Measurements from ENCODE around the gene CEP112.

The CEP112 gene

GRCh38 chr17:66098040-66098439, 93.9 kb downstream of the CEP112 start:
- Histone ChIP-seq H3K27me3 (ENCODE audit: insufficient read depth, low read depth, severe bottlenecking) (no peaks in the 10 kb centered on the region), H3K36me3 (no peaks in the 10 kb centered on the region), H3K27ac (no peak overlapping the region), H3K4me3 (ENCODE audit: low read depth, low read length) (no peak overlapping the region), H3K9me3 (ENCODE audit: severe bottlenecking) (no peaks in the 10 kb centered on the region)
- TF ChIP-seq CTCF (IDR thresholded peaks at IDR 0.05; ENCODE audit: low read depth, low read length), result no peak
- no peak for DNase-seq

GRCh38 chr17:66094727-66095126, 97.2 kb downstream of the CEP112 start:
- Histone ChIP-seq H3K9me3 (ENCODE audit: severe bottlenecking) (no peaks in the 10 kb centered on the region), H3K27me3 (ENCODE audit: insufficient read depth, low read depth, severe bottlenecking) (no peaks in the 10 kb centered on the region), H3K4me3 (ENCODE audit: low read depth, low read length) (no peak overlapping the region), H3K27ac (no peak overlapping the region), H3K36me3 (no peaks in the 10 kb centered on the region)
- no peak for TF ChIP-seq CTCF (IDR thresholded peaks at IDR 0.05; ENCODE audit: low read depth, low read length)
- no peak for DNase-seq

GRCh38 chr17:66091445-66092080, 100.4 kb downstream of the CEP112 start:
- no peak for TF ChIP-seq CTCF (IDR thresholded peaks at IDR 0.05; ENCODE audit: low read depth, low read length)
- Histone ChIP-seq H3K27me3 (ENCODE audit: insufficient read depth, low read depth, severe bottlenecking) (no peaks in the 10 kb centered on the region), H3K27ac (no peak overlapping the region), H3K9me3 (ENCODE audit: severe bottlenecking) (no peaks in the 10 kb centered on the region), H3K36me3 (no peaks in the 10 kb centered on the region), H3K4me3 (ENCODE audit: low read depth, low read length) (no peak overlapping the region)
- DNase-seq, result no peak

- TF ChIP-seq CTCF (IDR thresholded peaks at IDR 0.05; ENCODE audit: low read depth, low read length), result no peak
- Histone ChIP-seq H3K27me3 (ENCODE audit: insufficient read depth, low read depth, severe bottlenecking) (no peaks in the 10 kb centered on the region), H3K27ac (no peak overlapping the region), H3K9me3 (ENCODE audit: severe bottlenecking) (no peaks in the 10 kb centered on the region), H3K36me3 (no peaks in the 10 kb centered on the region), H3K4me3 (ENCODE audit: low read depth, low read length) (no peak overlapping the region)
- DNase-seq, result no peak
Observed at GRCh38 chr17:66089764-66090163, 102.2 kb downstream of the CEP112 start.

GRCh38 chr17:66088173-66088572, 103.8 kb downstream of the CEP112 start:
- Histone ChIP-seq H3K9me3 (ENCODE audit: severe bottlenecking) (no peaks in the 10 kb centered on the region), H3K27me3 (ENCODE audit: insufficient read depth, low read depth, severe bottlenecking) (no peaks in the 10 kb centered on the region), H3K27ac (no peak overlapping the region), H3K36me3 (no peaks in the 10 kb centered on the region), H3K4me3 (ENCODE audit: low read depth, low read length) (no peak overlapping the region)
- no peak for DNase-seq
- TF ChIP-seq CTCF (IDR thresholded peaks at IDR 0.05; ENCODE audit: low read depth, low read length), result no peak

- DNase-seq, result no peak
- H3K27ac ChIP-seq, result no peak overlapping the region
- no peak for TF ChIP-seq CTCF (IDR thresholded peaks at IDR 0.05; ENCODE audit: low read depth, low read length)
- H3K36me3 ChIP-seq, result no peaks in the 10 kb centered on the region
- H3K27me3 ChIP-seq (ENCODE audit: insufficient read depth, low read depth, severe bottlenecking), result no peaks in the 10 kb centered on the region
- H3K4me3 ChIP-seq (ENCODE audit: low read depth, low read length), result no peak overlapping the region
- no peaks in the 10 kb centered on the region for H3K9me3 ChIP-seq (ENCODE audit: severe bottlenecking)
Observed at GRCh38 chr17:66087073-66087472, 104.9 kb downstream of the CEP112 start.
